Measurements from ENCODE around the gene EOMES. TPM values are rescaled to one million over a fixed set of nuclear protein-coding genes. Genes with fewer than 3 reads are reported as not detected.
"Not testable (repeated sequence)": the region's sequence is repeated elsewhere in the genome, so short reads cannot be mapped to it uniquely, and the experiment has no call there.

The EOMES gene
- 1 to 10 TPM in 1 of 9 donors, under 1 TPM in 8; 0.21 to 1.2 (median 0.36) TPM for total RNA-seq
- polyA plus RNA-seq: under 1 TPM; 0.10 to 0.55 (median 0.16) TPM
- long read RNA-seq, donor 1: 0 reads
- long read RNA-seq, donor 2: 0 reads
- long read RNA-seq, donor 3: 0 reads
- long read RNA-seq, donor 4, partial matches to known transcripts: 0 of 1 reads
- long read RNA-seq, donor 4, other reads (novel, unspliced or antisense): 1 of 1 reads
- long read RNA-seq, donor 5, partial matches to known transcripts: 0 of 2 reads
- long read RNA-seq, donor 5, other reads (novel, unspliced or antisense): 1 of 2 reads
- long read RNA-seq, donor 6, partial matches to known transcripts: 1 of 1 reads
- long read RNA-seq, donor 6, other reads (novel, unspliced or antisense): 0 of 1 reads
- long read RNA-seq, donor 7: 0 reads
- long read RNA-seq, donor 8: 0 reads
- long read RNA-seq, donor 9: 0 reads
- long read RNA-seq, donor 10: 0 reads

GRCh38 chr3:27721717-27722564, at the start of gene EOMES:
Gene EOMES (minus strand): TSS chr3:27722323. CDS start chr3:27722294, 29 bp downstream.
- peaks cover 87% of the 10 kb centered on the region for H3K27me3 ChIP-seq
- DNase-seq: peak in 2 of 7 donors; percentile 22 to 24

GRCh38 chr3:27770384-27770783, 48.3 kb upstream of the EOMES start:
- intact Hi-C loops (cut with DNase I); H3K9me3 ChIP-seq (replicated peaks in 1 of 3); H3K36me3 ChIP-seq (replicated peaks in 1 of 2); DNase-seq; H3K27me3 ChIP-seq; H3K27ac ChIP-seq; H3K4me3 ChIP-seq: not testable (repeated sequence)
- WGBS, 4 donors: 30 to 39% (median 32%) methylated on average over 3 of the region's 4 CpGs
- peaks cover 0 to 15% of the 10 kb centered on the region in 2 donors for H3K4me1 ChIP-seq (replicated peaks in 1 of 2)

More at GRCh38 chr3:27721717-27722564, at the start of gene EOMES:
- intact Hi-C loops (cut with DNase I): no loop called here
- peak in 2 of 6 experiments; percentile 29 to 34 for TF ChIP-seq CTCF (IDR thresholded peaks at IDR 0.05)
- no peak for TF ChIP-seq POLR2A (IDR thresholded peaks at IDR 0.05)
- Histone ChIP-seq H3K9me3 (replicated peaks in 1 of 3) (no peaks in the 10 kb centered on the region), H3K4me1 (replicated peaks in 1 of 2) (peaks cover 10 to 32% of the 10 kb centered on the region in 2 donors), H3K27ac (no peak within 1 kb of the TSS), H3K36me3 (replicated peaks in 1 of 2) (no peaks in the 10 kb centered on the region), H3K4me3 (peak within 1 kb of the TSS in 2 of 4 donors; percentile 28 to 64)
- WGBS, 4 donors: 1 to 7% (median 1%) methylated on average over 4 to 81 of the region's 81 CpGs

- TF ChIP-seq POLR2A (IDR thresholded peaks at IDR 0.05): no peak
- TF ChIP-seq CTCF (IDR thresholded peaks at IDR 0.05): no peak
- 54 to 59% (median 57%) methylated on average over 3 of the region's 3 CpGs for WGBS, 4 donors
- intact Hi-C loops (cut with DNase I): no loop called here
- H3K27ac ChIP-seq: no peak overlapping the region
- no peak overlapping the region for H3K4me3 ChIP-seq
- H3K9me3 ChIP-seq (replicated peaks in 1 of 3): no peaks in the 10 kb centered on the region
- H3K27me3 ChIP-seq: no peaks in the 10 kb centered on the region
- H3K36me3 ChIP-seq (replicated peaks in 1 of 2): no peaks in the 10 kb centered on the region
- no peak for DNase-seq
- peaks cover 0 to 15% of the 10 kb centered on the region in 2 donors for H3K4me1 ChIP-seq (replicated peaks in 1 of 2)
Measured at GRCh38 chr3:27767000-27767399, 44.9 kb upstream of the EOMES start.

GRCh38 chr3:27758083-27758482, 36.0 kb upstream of the EOMES start:
- peak overlapping the region in 3 of 5 donors; percentile 19 to 75 (median 58) for H3K27ac ChIP-seq
- no peaks in the 10 kb centered on the region for H3K36me3 ChIP-seq (replicated peaks in 1 of 2)
- no peak overlapping the region for H3K4me3 ChIP-seq
- peak; percentile 60 to 87 (median 76) for DNase-seq
- intact Hi-C loops (cut with DNase I): no loop called here
- no peaks in the 10 kb centered on the region for H3K9me3 ChIP-seq (replicated peaks in 1 of 3)
- no peak for TF ChIP-seq POLR2A (IDR thresholded peaks at IDR 0.05)
- WGBS, 4 donors: 40 to 61% (median 53%) methylated on average over 1 of the region's 1 CpG
- H3K27me3 ChIP-seq: no peaks in the 10 kb centered on the region
- peaks cover 0 to 8% of the 10 kb centered on the region in 2 donors for H3K4me1 ChIP-seq (replicated peaks in 1 of 2)

- no peaks in the 10 kb centered on the region for H3K36me3 ChIP-seq (replicated peaks in 1 of 2)
- no peak overlapping the region for H3K4me3 ChIP-seq
- 30 to 43% (median 38%) methylated on average over 2 of the region's 2 CpGs for WGBS, 4 donors
- H3K27ac ChIP-seq: peak overlapping the region in 3 of 5 donors; percentile 19 to 75 (median 27)
- TF ChIP-seq CTCF (IDR thresholded peaks at IDR 0.05): no peak
- no peak for TF ChIP-seq POLR2A (IDR thresholded peaks at IDR 0.05)
- H3K4me1 ChIP-seq (replicated peaks in 1 of 2): peaks cover 0 to 8% of the 10 kb centered on the region in 2 donors
- H3K27me3 ChIP-seq: no peaks in the 10 kb centered on the region
- no peak for DNase-seq
- intact Hi-C loops (cut with DNase I): no loop called here
- no peaks in the 10 kb centered on the region for H3K9me3 ChIP-seq (replicated peaks in 1 of 3)
Measured at GRCh38 chr3:27756877-27757276, 34.8 kb upstream of the EOMES start.
